IMR-90 (cell line): Measurements from ENCODE around the gene ZNF385C. TPM values are rescaled to one million over a fixed set of nuclear protein-coding genes. Genes with fewer than 3 reads are reported as not detected.

Experiments used
- ATAC-seq: fragments of 200-7000 bp; cut with Tn5 transposase; 2 replicates; pipeline ENCODE4 v1.9.1; 2020; ENCODE audit warnings: low read depth, mild to moderate bottlenecking, moderate library complexity
- BruUV-seq: library from RNA; stranded (reverse); fragments of 400-500 nt; replicated peaks from 2 replicates; lab custom pipeline; 2021; lab: Mats Ljungman, UMichigan
- CTCF ChIA-PET: fragments of 300-600 bp; formaldehyde crosslinking; extraction: SDS; loops from one replicate; lab custom pipeline; 2021; ENCODE audit warnings: antibody characterized with exemption; lab: Yijun Ruan, JAX
- POLR2A ChIA-PET: fragments of 300-600 bp; sonication (Branson Sonifier 250); formaldehyde crosslinking; loops from one replicate; lab custom pipeline; 2022; ENCODE audit warnings: antibody characterized with exemption; ENCODE audit not compliant: unreplicated experiment; lab: Charles Lee
- DNase-seq: peaks from one replicate; pipeline ENCODE4 v3.0.0; 2013
- H2AFZ ChIP-seq: replicated peaks from 2 replicates; pipeline ENCODE3; 2013; ENCODE audit warnings: low read length, mild to moderate bottlenecking; ENCODE audit not compliant: poor library complexity
- H2AK5ac ChIP-seq: 2 replicates; pipeline ENCODE4 v1.6.1; 2013; ENCODE audit warnings: low read depth, low read length, inconsistent platforms
- H2AK9ac ChIP-seq: replicated peaks from 2 replicates; pipeline ENCODE3; 2013; ENCODE audit warnings: mild to moderate bottlenecking, low read depth, low read length, moderate library complexity; ENCODE audit not compliant: poor library complexity
- H2BK120ac ChIP-seq: 2 replicates; pipeline ENCODE4 v1.6.1; 2013; ENCODE audit warnings: low read depth, low read length, inconsistent platforms
- H2BK15ac ChIP-seq: 3 replicates; pipeline ENCODE4 v1.6.1; 2013; ENCODE audit warnings: low read depth, low read length, inconsistent platforms
- H2BK20ac ChIP-seq: 2 replicates; pipeline ENCODE4 v1.6.1; 2013; ENCODE audit warnings: low read depth, mild to moderate bottlenecking, inconsistent platforms, low read length, moderate library complexity
- H2BK5ac ChIP-seq: 2 replicates; pipeline ENCODE4 v1.6.1; 2013; ENCODE audit warnings: mild to moderate bottlenecking, low read depth, low read length, inconsistent platforms; ENCODE audit not compliant: poor library complexity, severe bottlenecking
- H3K14ac ChIP-seq: replicated peaks from 2 replicates; pipeline ENCODE4 v1.6.1; 2013; ENCODE audit warnings: low read depth, low read length, inconsistent platforms
- H3K18ac ChIP-seq: 2 replicates; pipeline ENCODE4 v1.6.1; 2013; ENCODE audit warnings: low read depth, low read length, control low read depth
- H3K23ac ChIP-seq: 2 replicates; pipeline ENCODE4 v1.6.1; 2013; ENCODE audit warnings: low read depth, low read length, inconsistent platforms
- H3K27ac ChIP-seq: 2 replicates; pipeline ENCODE4 v1.5.1; 2013; ENCODE audit warnings: mild to moderate bottlenecking, control low read depth, low read length; ENCODE audit not compliant: insufficient read depth
- H3K27me3 ChIP-seq: 2 replicates; pipeline ENCODE4 v1.6.1; 2013; ENCODE audit warnings: low read length; ENCODE audit not compliant: control insufficient read depth, insufficient read depth
- H3K36me3 ChIP-seq: 2 replicates; pipeline ENCODE4 v1.6.1; 2013; ENCODE audit warnings: low read length, mixed read lengths; ENCODE audit not compliant: control insufficient read depth, insufficient read depth
- H3K4ac ChIP-seq: 2 replicates; pipeline ENCODE4 v1.6.1; 2013; ENCODE audit warnings: low read depth, low read length, inconsistent platforms
- H3K4me1 ChIP-seq: 2 replicates; pipeline ENCODE4 v1.6.1; 2013; ENCODE audit warnings: low read length, mixed read lengths; ENCODE audit not compliant: control insufficient read depth, insufficient read depth
- H3K4me2 ChIP-seq: 2 replicates; pipeline ENCODE4 v1.6.1; 2013; ENCODE audit warnings: low read depth, mild to moderate bottlenecking, control low read depth, low read length, moderate library complexity
- H3K4me3 ChIP-seq: 2 replicates; pipeline ENCODE4 v1.5.1; 2013; ENCODE audit warnings: low read depth, mild to moderate bottlenecking, control low read depth, low read length, moderate library complexity; ENCODE audit not compliant: insufficient read depth
- H3K56ac ChIP-seq: 2 replicates; pipeline ENCODE4 v1.6.1; 2013; ENCODE audit warnings: low read length, inconsistent platforms; ENCODE audit not compliant: insufficient read depth; ENCODE audit errors: extremely low read depth
- H3K79me1 ChIP-seq, 2 experiments: 2 replicates each; pipeline ENCODE4 v1.6.1; 2013; ENCODE audit warnings: low read length in 2 of 2, inconsistent platforms in 1 of 2, low read depth in 1 of 2
- H3K9ac ChIP-seq: 2 replicates; pipeline ENCODE4 v1.6.1; 2013; ENCODE audit warnings: low read depth, low read length, control low read depth
- H3K9me1 ChIP-seq: 2 replicates; pipeline ENCODE4 v1.6.1; 2013; ENCODE audit warnings: low read length, inconsistent platforms; ENCODE audit not compliant: insufficient read depth
- H3K9me3 ChIP-seq: 2 replicates; pipeline ENCODE4 v1.6.1; 2013; ENCODE audit warnings: low read length; ENCODE audit not compliant: control insufficient read depth, insufficient read depth
- H4K20me1 ChIP-seq: 2 replicates; pipeline ENCODE4 v1.6.1; 2013; ENCODE audit warnings: low read length, inconsistent platforms; ENCODE audit not compliant: insufficient read depth
- H4K5ac ChIP-seq: 2 replicates; pipeline ENCODE4 v1.6.1; 2013; ENCODE audit warnings: mild to moderate bottlenecking, low read depth, low read length, control low read depth
- H4K8ac ChIP-seq, 2 experiments: 2 replicates each; pipeline ENCODE4 v1.6.1; 2013; ENCODE audit warnings: low read depth in 2 of 2, low read length in 2 of 2, control low read depth in 1 of 2, inconsistent platforms in 1 of 2
- H4K91ac ChIP-seq: 2 replicates; pipeline ENCODE4 v1.6.1; 2013; ENCODE audit warnings: low read depth, low read length, inconsistent platforms; ENCODE audit not compliant: insufficient read depth
- BHLHE40 ChIP-seq: fragments of 150-350 bp; IDR thresholded peaks from 2 replicates; pipeline ENCODE4 v1.6.1; 2016; ENCODE audit warnings: mild to moderate bottlenecking, low read depth, low read length
- CEBPB ChIP-seq: IDR thresholded peaks from 2 replicates; pipeline ENCODE4 v1.6.1; 2012; ENCODE audit warnings: low read depth, low read length, improper control_type of control experiment
- CHD1 ChIP-seq: IDR thresholded peaks from 2 replicates; pipeline ENCODE4 v1.6.1; 2012; ENCODE audit warnings: low read depth, low read length, improper control_type of control experiment
- FOS ChIP-seq: fragments of 150-350 bp; IDR thresholded peaks from 2 replicates; pipeline ENCODE4 v1.6.1; 2016; ENCODE audit warnings: low read depth, low read length
- MAFK ChIP-seq: IDR thresholded peaks from 2 replicates; pipeline ENCODE4 v1.6.1; 2012; ENCODE audit warnings: low read depth, low read length, improper control_type of control experiment
- MXI1 ChIP-seq: IDR thresholded peaks from 2 replicates; pipeline ENCODE4 v1.6.1; 2012; ENCODE audit warnings: low read depth, mild to moderate bottlenecking, low read length, moderate library complexity, borderline replicate concordance
- NFE2L2 ChIP-seq: fragments of 150-350 bp; IDR thresholded peaks from 2 replicates; pipeline ENCODE4 v1.6.1; 2016; ENCODE audit warnings: low read depth, mild to moderate bottlenecking, low read length
- POLR2A ChIP-seq: IDR thresholded peaks from 2 replicates; pipeline ENCODE4 v1.6.1; 2012; ENCODE audit warnings: mild to moderate bottlenecking, low read depth, low read length
- RFX5 ChIP-seq: IDR thresholded peaks from 2 replicates; pipeline ENCODE4 v1.8.0; 2012; ENCODE audit warnings: low read depth, mild to moderate bottlenecking, low read length, moderate library complexity
- WGBS, 2 experiments: methylation state at CpG; one replicate each; pipeline versions ENCODE4 v1.1.5 to v1.1.7; 2013; ENCODE audit warnings: missing lambda C conversion rate in 2 of 2; ENCODE audit not compliant: insufficient read length in 1 of 2; ENCODE audit errors: extremely low coverage in 2 of 2; 5-methylcytosine and 5-hydroxymethylcytosine counted together
- dilution Hi-C: fragments of 300-500 bp; cut with HindIII; formaldehyde crosslinking; loops from one replicate; pipeline ENCODE4 v1.14.3; 2018; ENCODE audit warnings: low sequenced_read_pairs; ENCODE audit not compliant: unreplicated experiment
- in situ Hi-C: fragments of 300-500 bp; cut with MboI; formaldehyde crosslinking; loops from 3 replicates; pipeline ENCODE4 v1.14.3; 2019; ENCODE audit warnings: low sequenced_read_pairs, inconsistent platforms, mixed read lengths
- intact Hi-C: fragments of 100-400 bp; cut with micrococcal nuclease; formaldehyde crosslinking; loops from 2 replicates; pipeline ENCODE4 v1.10.0; 2022
- polyA plus RNA-seq, 3 experiments: library from polyadenylated mRNA; depleted of rRNA; stranded (reverse); fragments of >200 nt; gene quantifications; 2 replicates each; pipeline ENCODE4 v1.2.3, GENCODE V29; 2012; ENCODE audit warnings: low replicate concordance in 1 of 3
- total RNA-seq: library from RNA; depleted of rRNA; stranded (reverse); fragments of >200 nt; gene quantifications from 2 replicates; pipeline ENCODE4 v1.2.3, GENCODE V29; 2012
- TF ChIP-seq, protein P1 (sequence below): fragments of 150-350 bp; IDR thresholded peaks from 2 replicates; pipeline ENCODE4 v1.6.1; 2016; ENCODE audit warnings: low read depth, mild to moderate bottlenecking, low read length, moderate library complexity, borderline replicate concordance
- TF ChIP-seq, protein P2 (sequence below): conservative IDR thresholded peaks from 2 replicates; pipeline ENCODE4 v1.5.1; 2012; ENCODE audit warnings: mild to moderate bottlenecking, low read depth, low read length, improper control_type of control experiment

ZNF385C gene
- total and polyA plus RNA-seq, 2 of the 4 experiments (the other 2 are of a cell fraction) = not detected

DNA sequence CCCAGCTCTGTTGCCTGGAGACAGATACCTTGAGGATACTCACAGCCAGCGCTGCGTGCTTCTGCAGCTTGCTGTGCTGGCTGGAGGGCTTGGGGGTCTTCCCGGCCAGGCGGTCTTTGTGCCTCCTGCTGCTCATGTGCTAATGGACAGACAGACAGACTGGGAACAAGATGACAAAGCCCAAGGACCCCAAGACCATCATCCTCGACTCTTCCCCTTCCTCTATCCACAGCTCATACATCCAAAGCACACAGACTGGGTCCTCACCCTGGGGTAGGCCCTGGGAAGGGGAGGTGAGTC is 70.7 kb downstream of the ZNF385C start:
- no peak for ATAC-seq

More for the DNA sequence above, 70.7 kb downstream of the ZNF385C start:
- H2AK5ac ChIP-seq = no peak overlapping the region
- H3K14ac ChIP-seq = no peak overlapping the region
- no TSS peak for BruUV-seq
- no peak overlapping the region for H3K4ac ChIP-seq
- no peak overlapping the region for H3K4me2 ChIP-seq
- no peaks in the 10 kb centered on the region for H3K9me3 ChIP-seq
- peaks cover 6% of the 10 kb centered on the region; the same call in 1 of the 2 replicates for H3K9me1 ChIP-seq
- no peak for DNase-seq
- H4K91ac ChIP-seq = no peak overlapping the region
- H3K27me3 ChIP-seq = peaks cover 12% of the 10 kb centered on the region
- H3K4me1 ChIP-seq = peaks cover 7% of the 10 kb centered on the region
- intact Hi-C loops (loop anchor here (5.0 kb wide), 1 partner anchor 375 kb away; no protein-coding TSS in a partner anchor), in situ Hi-C loops (loop anchor here (5.0 kb wide), 1 partner anchor 85 kb away; the partner anchor contains the start of gene DHX58), dilution Hi-C loops (no loop called here)
- H2AK9ac ChIP-seq = no peak overlapping the region
- no peak overlapping the region for H3K56ac ChIP-seq
- TF ChIP-seq, protein P1, sequence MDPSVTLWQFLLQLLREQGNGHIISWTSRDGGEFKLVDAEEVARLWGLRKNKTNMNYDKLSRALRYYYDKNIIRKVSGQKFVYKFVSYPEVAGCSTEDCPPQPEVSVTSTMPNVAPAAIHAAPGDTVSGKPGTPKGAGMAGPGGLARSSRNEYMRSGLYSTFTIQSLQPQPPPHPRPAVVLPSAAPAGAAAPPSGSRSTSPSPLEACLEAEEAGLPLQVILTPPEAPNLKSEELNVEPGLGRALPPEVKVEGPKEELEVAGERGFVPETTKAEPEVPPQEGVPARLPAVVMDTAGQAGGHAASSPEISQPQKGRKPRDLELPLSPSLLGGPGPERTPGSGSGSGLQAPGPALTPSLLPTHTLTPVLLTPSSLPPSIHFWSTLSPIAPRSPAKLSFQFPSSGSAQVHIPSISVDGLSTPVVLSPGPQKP = no peak
- no peak for TF ChIP-seq POLR2A
- no peak for TF ChIP-seq MXI1
- no peak for TF ChIP-seq BHLHE40
- TF ChIP-seq, protein P2, sequence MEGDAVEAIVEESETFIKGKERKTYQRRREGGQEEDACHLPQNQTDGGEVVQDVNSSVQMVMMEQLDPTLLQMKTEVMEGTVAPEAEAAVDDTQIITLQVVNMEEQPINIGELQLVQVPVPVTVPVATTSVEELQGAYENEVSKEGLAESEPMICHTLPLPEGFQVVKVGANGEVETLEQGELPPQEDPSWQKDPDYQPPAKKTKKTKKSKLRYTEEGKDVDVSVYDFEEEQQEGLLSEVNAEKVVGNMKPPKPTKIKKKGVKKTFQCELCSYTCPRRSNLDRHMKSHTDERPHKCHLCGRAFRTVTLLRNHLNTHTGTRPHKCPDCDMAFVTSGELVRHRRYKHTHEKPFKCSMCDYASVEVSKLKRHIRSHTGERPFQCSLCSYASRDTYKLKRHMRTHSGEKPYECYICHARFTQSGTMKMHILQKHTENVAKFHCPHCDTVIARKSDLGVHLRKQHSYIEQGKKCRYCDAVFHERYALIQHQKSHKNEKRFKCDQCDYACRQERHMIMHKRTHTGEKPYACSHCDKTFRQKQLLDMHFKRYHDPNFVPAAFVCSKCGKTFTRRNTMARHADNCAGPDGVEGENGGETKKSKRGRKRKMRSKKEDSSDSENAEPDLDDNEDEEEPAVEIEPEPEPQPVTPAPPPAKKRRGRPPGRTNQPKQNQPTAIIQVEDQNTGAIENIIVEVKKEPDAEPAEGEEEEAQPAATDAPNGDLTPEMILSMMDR = no peak
- no peak for TF ChIP-seq FOS
- no peak for TF ChIP-seq CHD1
- no peak for TF ChIP-seq RFX5
- no peak for TF ChIP-seq CEBPB
- no peak for TF ChIP-seq NFE2L2
- no peak for TF ChIP-seq MAFK
- H3K23ac ChIP-seq = no peak overlapping the region
- no peak overlapping the region for H2BK5ac ChIP-seq
- H3K18ac ChIP-seq = no peak overlapping the region
- H2BK20ac ChIP-seq = no peak overlapping the region
- ChIA-PET CTCF (no interaction called here), POLR2A (interaction anchor here (0.5 to 0.9 kb wide), 2 partner anchors 10 to 160 kb away, joined by 3 read pairs; partner anchors contain the start of gene DNAJC7)
- H3K27ac ChIP-seq = no peak overlapping the region
- H2AFZ ChIP-seq = no peak overlapping the region
- no peak overlapping the region for H4K5ac ChIP-seq
- no peak overlapping the region for H2BK15ac ChIP-seq
- H3K4me3 ChIP-seq = no peak overlapping the region
- no peak overlapping the region for H4K8ac ChIP-seq
- H2BK120ac ChIP-seq = no peak overlapping the region
- H3K9ac ChIP-seq = no peak overlapping the region
- WGBS, 2 experiments = no CpG with 5 or more reads among the region's 5 CpGs
- H3K36me3 ChIP-seq = peaks cover 14% of the 10 kb centered on the region
- H4K20me1 ChIP-seq = peaks cover 12% of the 10 kb centered on the region; the same call in 1 of the 2 replicates
- H3K79me1 ChIP-seq = peaks cover 0 to 15% of the 10 kb centered on the region in 2 experiments; a peak in 1 of 4 replicates
